Fibroblast of skin of back (primary cell): Measurements from ENCODE around the gene EPHA7.

Source experiments
- DNase-seq: peaks from one replicate; pipeline ENCODE4 v3.0.0-alpha.2; 2013

The EPHA7 gene

DNA sequence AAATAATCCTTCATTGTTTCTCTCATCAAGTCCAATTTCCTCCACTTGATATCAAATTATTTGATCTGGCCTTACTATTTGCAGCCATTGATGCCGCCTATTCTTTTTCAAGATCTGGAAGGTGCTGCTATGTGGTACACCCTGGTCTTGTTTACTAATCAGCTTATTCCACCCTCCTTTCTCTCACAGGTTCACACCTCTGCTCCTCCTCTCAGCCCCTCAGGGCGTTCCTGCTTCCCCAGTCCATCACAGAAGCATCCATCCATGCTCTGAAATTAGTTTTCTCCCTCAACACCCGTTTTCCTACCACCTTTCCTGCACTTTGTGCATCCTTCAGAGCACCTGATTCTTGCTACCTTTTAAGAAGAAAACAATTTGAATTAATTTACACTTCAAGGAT lies 183.6 kb downstream of the EPHA7 start:
- no peak for DNase-seq

DNA sequence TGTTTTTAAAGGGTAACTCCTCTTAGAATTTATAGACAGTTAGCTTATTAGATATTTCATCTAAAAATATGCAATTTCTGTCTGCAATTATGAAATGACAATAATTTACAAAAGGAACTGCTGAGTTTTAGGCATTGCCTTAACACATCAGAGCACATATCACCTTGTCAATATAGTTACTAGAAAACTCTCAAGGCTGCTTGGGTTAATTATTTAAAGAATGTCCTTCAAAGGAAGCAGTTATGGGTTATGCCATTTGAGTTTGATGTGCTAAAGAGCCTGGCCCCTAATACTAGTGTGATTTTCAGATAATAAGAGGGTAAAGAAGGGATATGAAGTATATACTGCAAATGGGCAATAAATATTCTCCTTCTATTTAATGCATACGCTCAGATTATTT lies 192.5 kb downstream of the EPHA7 start:
- DNase-seq: no peak

DNA sequence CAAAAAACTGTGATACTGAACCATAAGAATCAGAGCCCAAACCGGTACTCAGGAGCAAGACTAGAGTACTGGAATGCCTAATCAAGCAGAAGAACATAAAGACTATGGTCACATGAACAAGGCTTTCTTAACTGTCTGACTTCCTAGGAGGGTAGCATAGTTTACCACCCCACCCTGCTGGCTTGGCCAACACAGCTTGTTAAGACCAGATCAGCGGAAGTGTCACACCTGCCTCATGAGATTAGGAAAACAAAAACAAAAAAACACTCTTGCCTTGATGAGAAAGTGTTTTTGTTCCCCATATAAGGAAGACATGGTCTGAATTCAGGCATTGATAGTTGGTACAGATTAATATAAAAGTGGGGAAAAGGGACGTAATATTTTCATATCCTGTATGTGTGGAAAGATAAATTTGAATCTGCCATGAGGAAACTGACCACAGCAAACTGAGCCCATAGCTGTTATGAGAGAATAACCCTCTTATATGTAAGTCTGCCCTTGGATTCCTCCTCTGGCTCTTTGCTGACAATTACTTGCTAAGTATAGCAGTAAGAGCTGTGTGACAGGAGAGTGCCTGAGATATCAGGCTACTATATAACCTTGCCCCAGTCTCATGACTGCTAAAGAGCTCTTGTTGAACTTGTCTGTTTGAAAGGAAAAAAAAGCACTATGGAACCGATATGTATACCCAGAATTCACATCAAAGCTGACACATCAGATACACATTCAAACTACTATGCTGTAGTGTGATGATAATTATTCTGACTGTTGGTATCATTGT lies 197.1 kb downstream of the EPHA7 start:
- DNase-seq: no peak

DNA sequence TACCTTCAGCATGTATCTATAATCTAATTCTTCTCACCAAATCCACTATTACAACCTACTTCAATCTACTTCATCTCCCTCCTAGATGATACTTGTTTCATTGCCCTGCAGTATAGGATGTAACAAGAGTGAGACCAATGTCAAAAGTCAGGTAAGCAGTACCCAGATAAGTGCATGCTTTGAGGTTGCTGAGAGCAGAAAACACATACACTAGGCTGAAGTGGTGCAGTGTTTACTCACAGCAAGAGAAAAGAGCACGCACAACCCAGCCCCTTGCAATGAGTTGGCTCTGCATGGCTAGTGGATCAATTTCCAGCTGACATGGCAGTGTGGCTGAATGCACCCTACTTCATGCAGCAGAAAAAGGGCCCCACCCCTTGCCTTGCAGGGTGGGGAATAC lies 199.9 kb downstream of the EPHA7 start:
- DNase-seq: no peak

DNA sequence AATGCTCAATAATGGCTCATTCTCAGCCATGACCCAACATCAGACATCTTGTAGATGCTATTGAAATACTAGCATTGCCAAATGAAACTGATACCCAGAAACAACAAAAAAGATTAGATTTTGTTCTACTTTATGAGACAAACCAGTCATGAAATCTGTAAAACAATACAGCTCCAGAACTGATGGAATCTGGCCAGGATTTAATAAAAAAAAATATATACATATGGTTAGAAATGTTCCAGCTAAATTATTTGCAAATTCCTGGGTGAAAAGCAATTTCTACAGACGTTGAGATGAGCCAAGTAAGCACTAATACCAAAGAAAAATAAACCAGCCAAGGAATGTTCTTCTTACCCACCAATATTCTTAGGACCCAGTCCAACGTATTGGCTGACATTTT lies 201.3 kb downstream of the EPHA7 start:
- no peak for DNase-seq

DNA sequence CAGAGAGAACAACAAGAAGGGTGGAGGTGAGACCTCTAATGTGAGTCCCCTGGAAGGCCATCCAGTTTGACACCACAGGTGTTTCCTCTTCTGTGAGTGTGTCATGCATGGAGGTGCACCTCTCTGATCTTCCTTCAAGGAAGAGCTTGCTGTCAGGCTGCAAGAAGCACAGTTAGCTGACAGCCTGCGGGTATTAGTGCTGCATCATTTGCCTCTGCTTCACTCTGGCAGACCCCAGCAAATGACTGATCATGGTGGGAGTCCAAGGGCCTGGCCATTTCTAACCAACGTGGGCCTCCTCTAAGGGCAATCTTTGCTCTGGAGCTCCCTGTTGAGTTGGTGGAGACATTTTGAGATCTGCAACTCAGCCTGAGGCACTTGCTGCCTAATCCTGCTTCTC lies 206.3 kb downstream of the EPHA7 start:
- no peak for DNase-seq

DNA sequence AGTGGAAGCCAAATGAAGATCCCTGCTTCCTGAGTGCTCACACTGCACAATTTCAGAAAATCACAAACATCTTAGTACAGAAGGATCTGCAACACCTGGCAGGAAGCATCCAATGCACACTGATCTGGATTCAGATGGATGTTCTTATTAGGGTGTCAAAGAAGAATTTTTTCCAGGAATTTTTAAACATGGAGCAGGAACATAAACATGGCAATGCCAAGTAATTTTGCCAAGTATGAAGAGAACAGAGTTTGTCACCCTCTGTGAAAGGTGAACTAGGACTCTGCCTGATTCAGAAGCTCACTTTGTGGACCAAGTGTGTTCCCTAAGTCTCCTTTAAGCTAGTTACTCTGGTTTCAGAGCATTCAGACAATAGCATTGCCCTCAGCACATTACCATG lies 208.5 kb downstream of the EPHA7 start:
- no peak for DNase-seq

DNA sequence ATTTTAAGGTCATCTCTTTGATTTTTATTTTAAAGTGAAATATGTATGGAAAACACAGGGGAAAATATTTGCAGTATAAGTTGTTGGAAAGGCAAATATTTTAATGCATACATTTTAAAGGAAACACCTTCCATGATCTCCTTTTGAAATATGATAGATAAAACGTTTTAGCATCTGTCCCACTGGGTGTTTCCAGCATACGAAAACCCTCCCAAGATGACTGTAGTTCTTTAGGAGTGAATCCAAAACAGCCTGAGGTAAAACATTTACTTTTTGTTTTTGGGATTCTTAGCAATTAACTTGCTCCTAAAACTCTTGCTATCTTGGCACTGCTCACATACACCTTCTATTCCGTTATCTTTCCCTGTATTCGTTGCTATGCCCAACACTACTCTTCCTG lies 210.0 kb downstream of the EPHA7 start:
- DNase-seq: no peak

DNA sequence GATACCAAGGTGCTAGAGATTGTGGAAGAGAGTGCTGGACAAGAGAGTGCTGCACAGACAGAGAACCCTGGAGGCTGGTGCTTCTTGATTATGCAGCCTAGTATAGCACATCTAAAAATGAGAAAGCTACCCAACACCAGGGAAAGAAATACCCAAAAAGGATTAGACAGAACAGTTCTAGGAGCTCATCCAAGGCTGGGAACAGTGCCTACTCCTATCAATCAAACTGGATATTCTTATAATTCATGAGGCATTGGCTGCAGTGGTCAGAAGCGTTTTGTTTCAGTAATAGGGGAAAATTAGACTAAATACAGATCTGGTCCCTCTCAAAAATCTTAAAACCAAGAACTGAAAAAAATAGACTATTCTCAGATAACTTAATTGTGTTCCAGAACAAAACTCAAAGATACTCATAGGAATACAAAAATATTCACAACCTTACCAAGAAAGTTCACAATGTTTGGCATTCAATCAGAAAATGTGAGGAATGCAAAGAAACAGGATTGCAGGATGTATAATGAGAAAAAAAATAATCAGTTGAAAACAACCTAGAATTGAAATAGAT lies 222.9 kb downstream of the EPHA7 start:
- no peak for DNase-seq

DNA sequence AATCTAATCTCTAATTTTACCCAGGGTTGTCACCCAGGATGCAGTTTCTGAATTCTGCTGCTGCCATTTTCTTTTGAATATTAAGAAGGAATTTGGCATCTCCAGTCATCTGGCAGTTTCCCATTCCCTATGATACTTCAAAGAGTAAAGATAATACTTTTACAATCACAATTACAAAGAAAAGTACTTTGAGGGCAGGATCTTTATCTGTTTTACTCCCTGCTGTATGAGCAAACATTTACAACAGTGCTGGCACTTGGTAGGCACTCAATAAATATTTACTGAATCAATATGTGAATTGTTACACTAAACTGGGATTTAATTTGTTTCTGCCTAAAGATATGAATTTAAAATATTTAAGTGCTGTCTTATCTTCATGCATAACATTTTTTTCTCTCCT lies 224.9 kb downstream of the EPHA7 start:
- no peak for DNase-seq

DNA sequence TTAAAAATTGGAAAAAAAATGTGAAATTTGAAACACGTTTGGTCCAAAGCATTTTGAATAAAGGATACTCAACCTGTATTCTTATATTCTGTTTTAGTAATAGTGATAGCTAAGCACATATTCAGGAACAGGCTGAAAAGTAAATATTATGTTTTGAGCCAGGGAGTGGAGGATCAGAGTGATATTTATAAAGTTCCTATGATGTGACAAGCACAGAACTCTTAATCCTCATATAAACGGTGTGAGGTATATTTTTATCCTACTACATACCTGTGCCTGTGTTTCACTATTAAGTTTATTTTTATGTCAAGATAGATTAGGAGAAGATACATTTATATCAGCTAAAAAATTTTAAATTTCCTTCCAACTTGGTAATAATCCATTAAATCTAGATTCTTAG lies 225.5 kb downstream of the EPHA7 start:
- DNase-seq: no peak
